ENCODE results near the gene BTBD6. TPM values are rescaled to one million over a fixed set of nuclear protein-coding genes. Genes with fewer than 3 reads are reported as not detected.

BTBD6 gene
- total and polyA plus RNA-seq, 2 of the 8 experiments (the other 6 are each of a cell fraction or from before 2014, with no cell fraction given), result 10.1 to 10.2 TPM

DNA sequence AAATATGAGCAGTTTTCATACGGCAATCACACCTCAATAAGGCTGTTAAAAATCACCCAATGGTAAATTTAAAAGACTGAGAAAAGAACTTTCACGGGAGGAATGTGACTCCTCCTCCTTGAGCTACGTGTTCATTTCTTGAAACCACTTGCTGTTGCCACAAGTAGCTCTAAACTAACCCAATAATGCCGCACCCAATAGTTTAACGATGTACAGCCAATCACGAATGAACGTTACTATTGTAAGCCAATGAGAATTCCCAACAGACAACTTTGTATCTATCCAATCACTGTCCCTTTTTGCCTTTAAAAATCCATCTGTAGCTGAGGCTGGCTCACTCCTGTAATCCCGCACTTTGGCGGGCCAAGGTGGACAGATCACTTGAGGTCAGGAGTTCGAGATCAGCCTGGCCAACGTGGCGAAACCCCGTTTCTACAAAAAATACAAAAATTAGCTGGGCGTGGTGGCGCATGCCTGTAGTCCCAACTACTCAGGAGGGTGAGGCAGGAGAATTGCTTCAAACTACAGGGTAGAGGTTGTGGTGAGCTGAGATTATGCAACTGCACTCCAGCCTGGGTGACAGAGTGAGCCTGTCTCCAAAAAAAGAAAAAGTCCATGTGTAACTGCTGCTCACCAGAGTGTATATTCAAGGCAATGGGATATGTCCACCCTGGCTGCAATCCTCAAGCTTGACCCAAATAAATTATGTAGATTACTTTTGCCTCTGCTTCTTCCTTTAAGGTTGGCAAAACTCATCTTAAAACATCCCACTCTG lies 24.4 kb upstream of the BTBD6 start:
- H2AK5ac ChIP-seq (ENCODE audit: low read depth, low read length), result no peak overlapping the region
- H2BK12ac ChIP-seq (ENCODE audit: low read depth, low read length), result no peak overlapping the region
- H3K18ac ChIP-seq (ENCODE audit: extremely low read depth, low read length), result no peak overlapping the region
- H2AFZ ChIP-seq (ENCODE audit: low read length), result no peak overlapping the region
- H4K8ac ChIP-seq (ENCODE audit: extremely low read depth, insufficient read depth, low read length), result no peak overlapping the region
- no peaks in the 10 kb centered on the region for H3K9me3 ChIP-seq (ENCODE audit: insufficient read depth in 2 of 2, low read depth in 1 of 2, low read length in 1 of 2)
- H3K4me3 ChIP-seq (ENCODE audit: extremely low read depth in 1 of 4, insufficient read depth in 2 of 4, low read depth in 3 of 4, low read length in 4 of 4), result no peak overlapping the region
- no peak overlapping the region for H2BK5ac ChIP-seq (ENCODE audit: low read depth, low read length)
- H3K23ac ChIP-seq (ENCODE audit: insufficient read length), result no peak overlapping the region
- no peak overlapping the region for H2BK120ac ChIP-seq (replicated peaks; ENCODE audit: low read depth, low read length)
- WGBS, 2 experiments (ENCODE audit: extremely low coverage in 1 of 2, insufficient coverage in 1 of 2, insufficient read length in 1 of 2, insufficient replicate concordance in 2 of 2, low coverage in 1 of 2, low lambda C conversion rate in 2 of 2, missing lambda C conversion rate in 1 of 2), result 90% methylated on average over 15 of the region's 15 CpGs; no CpG with 5 or more reads in 1 of the 2 experiments
- no peaks in the 10 kb centered on the region for H3K79me1 ChIP-seq (ENCODE audit: low read depth, low read length)
- no peak overlapping the region for H4K91ac ChIP-seq (replicated peaks; ENCODE audit: insufficient read length, low read length)
- H2BK15ac ChIP-seq (ENCODE audit: low read length), result no peak overlapping the region
- CTCF ChIA-PET (ENCODE audit: partially characterized antibody), result interaction anchor here (0.7 to 1.8 kb wide), 12 partner anchors 10 to 207 kb away, joined by 3 to 9 read pairs (median 3); no protein-coding TSS in a partner anchor
- no peak overlapping the region for H3K9ac ChIP-seq (replicated peaks in 1 of 4; ENCODE audit: extremely low read depth in 1 of 4, low read depth in 3 of 4, low read length in 3 of 4)
- no peaks in the 10 kb centered on the region for H3K27me3 ChIP-seq (replicated peaks in 1 of 4; ENCODE audit: control insufficient read depth in 3 of 4, extremely low read depth in 1 of 4, insufficient read depth in 3 of 4, low read length in 3 of 4)
- H3K79me2 ChIP-seq (ENCODE audit: control insufficient read depth in 1 of 2, insufficient read depth in 2 of 2, low read length in 2 of 2), result no peaks in the 10 kb centered on the region
- no peak overlapping the region for H3K14ac ChIP-seq (ENCODE audit: insufficient read length)
- POLR2A ChIA-PET (ENCODE audit: partially characterized antibody), result no interaction called here
- H3K4me2 ChIP-seq (ENCODE audit: insufficient read depth in 1 of 2, low read depth in 2 of 2, low read length in 2 of 2), result no peak overlapping the region
- DNase-seq (ENCODE audit: low read depth in 1 of 2, low spot score in 2 of 2) (no peak), FAIRE-seq (no peak)
- H3K56ac ChIP-seq (replicated peaks; ENCODE audit: insufficient read length, low read depth, low read length), result no peak overlapping the region
- peaks cover 0 to 10% of the 10 kb centered on the region in 2 experiments for H4K20me1 ChIP-seq (replicated peaks in 1 of 2; ENCODE audit: control insufficient read depth in 1 of 2, insufficient read depth in 2 of 2, low read length in 2 of 2)
- no peak overlapping the region for H4K5ac ChIP-seq (ENCODE audit: insufficient read length, low read depth, low read length)
- H3K4ac ChIP-seq (replicated peaks; ENCODE audit: insufficient read length, low read depth, low read length), result no peak overlapping the region
- H2BK20ac ChIP-seq (ENCODE audit: low read length), result no peak overlapping the region
- H3K36me3 ChIP-seq (ENCODE audit: control insufficient read depth in 2 of 4, insufficient read depth in 4 of 4, low read length in 3 of 4), result no peaks in the 10 kb centered on the region; a peak in 3 of 8 replicates
- TF ChIP-seq JUN (IDR thresholded peaks at IDR 0.05; ENCODE audit: low read depth, low read length), result no peak
- TF ChIP-seq EP300 (IDR thresholded peaks at IDR 0.05; ENCODE audit: borderline replicate concordance in 1 of 2, low read depth in 2 of 2, low read length in 2 of 2), result no peak
- no peak for TF ChIP-seq CTBP2 (IDR thresholded peaks at IDR 0.05; ENCODE audit: borderline replicate concordance, insufficient read depth, insufficient read length, low read length)
- no peak for TF ChIP-seq CBX8 (IDR thresholded peaks at IDR 0.05; ENCODE audit: borderline replicate concordance, low read depth, low read length)
- TF ChIP-seq ZNF274 (IDR thresholded peaks at IDR 0.05; ENCODE audit: borderline replicate concordance, extremely low read depth, low read length), result no peak
- TF ChIP-seq EGR1 (IDR thresholded peaks at IDR 0.05; ENCODE audit: borderline replicate concordance, low read depth, low read length), result no peak
- TF ChIP-seq HDAC6 (IDR thresholded peaks at IDR 0.05; ENCODE audit: low read depth, low read length), result no peak
- TF ChIP-seq NANOG (IDR thresholded peaks at IDR 0.05; ENCODE audit: insufficient read depth, low read depth, low read length, poor library complexity, severe bottlenecking), result no peak
- no peak for TF ChIP-seq MAFK (IDR thresholded peaks at IDR 0.05; ENCODE audit: low read depth, low read length)
- no peak for TF ChIP-seq KDM5A (IDR thresholded peaks at IDR 0.05; ENCODE audit: low read length)
- H3K4me1 ChIP-seq (replicated peaks in 1 of 4; ENCODE audit: control insufficient read depth in 3 of 4, insufficient read depth in 4 of 4, low read length in 3 of 4), result no peaks in the 10 kb centered on the region
- no peak overlapping the region for H3K27ac ChIP-seq (ENCODE audit: low read depth, low read length)
- peaks cover 2% of the 10 kb centered on the region; the same call in 1 of the 2 replicates for H3K23me2 ChIP-seq (ENCODE audit: low read depth, low read length)

Data from H1 (cell line).